Ectodermal cell (in vitro differentiated cells): ENCODE measurements around the gene PLCB4.

Experiments used
- H3K27ac ChIP-seq: 2 replicates; pipeline ENCODE4 v1.7.0; 2013; ENCODE audit warnings: mild to moderate bottlenecking, low read depth, low read length; ENCODE audit not compliant: insufficient read depth, poor library complexity, severe bottlenecking
- H3K27me3 ChIP-seq: 2 replicates; pipeline ENCODE4 v1.7.0; 2013; ENCODE audit warnings: mild to moderate bottlenecking, low read length; ENCODE audit not compliant: insufficient read depth, control insufficient read depth, poor library complexity, severe bottlenecking
- H3K36me3 ChIP-seq: one replicate; pipeline ENCODE4 v1.7.0; 2013; ENCODE audit warnings: low read length; ENCODE audit not compliant: control insufficient read depth, insufficient read depth
- H3K4me1 ChIP-seq: one replicate; pipeline ENCODE4 v1.7.0; 2013; ENCODE audit warnings: low read length; ENCODE audit not compliant: control insufficient read depth, insufficient read depth
- H3K4me3 ChIP-seq: 2 replicates; pipeline ENCODE4 v1.7.0; 2013; ENCODE audit warnings: low read depth, low read length, control low read depth; ENCODE audit not compliant: insufficient read depth
- H3K9me3 ChIP-seq: 2 replicates; pipeline ENCODE4 v1.7.0; 2013; ENCODE audit warnings: mild to moderate bottlenecking, low read length, moderate library complexity; ENCODE audit not compliant: control insufficient read depth
- WGBS, 2 experiments: methylation state at CpG; one replicate each; pipeline ENCODE4 v1.1.7; 2013; ENCODE audit warnings: missing lambda C conversion rate in 2 of 2; 5-methylcytosine and 5-hydroxymethylcytosine counted together

The PLCB4 gene

GRCh38 chr20:9334866-9335265 is 266.0 kb downstream of the PLCB4 start:
- H3K27me3 ChIP-seq = no peaks in the 10 kb centered on the region
- no peak overlapping the region for H3K4me3 ChIP-seq
- no peaks in the 10 kb centered on the region for H3K9me3 ChIP-seq
- H3K4me1 ChIP-seq = peaks cover 22% of the 10 kb centered on the region
- no peaks in the 10 kb centered on the region for H3K36me3 ChIP-seq
- 96 to 100% methylated on average over 3 of the region's 3 CpGs for WGBS, 2 experiments
- H3K27ac ChIP-seq = no peak overlapping the region

- Histone ChIP-seq H3K27ac (no peak overlapping the region), H3K36me3 (no peaks in the 10 kb centered on the region), H3K4me3 (no peak overlapping the region), H3K27me3 (no peaks in the 10 kb centered on the region), H3K9me3 (no peaks in the 10 kb centered on the region), H3K4me1 (peaks cover 4% of the 10 kb centered on the region)
These were observed 269.2 kb downstream of the PLCB4 start for GRCh38 chr20:9338101-9338500.

- no peaks in the 10 kb centered on the region for H3K36me3 ChIP-seq
- peaks cover 4% of the 10 kb centered on the region for H3K4me1 ChIP-seq
- no peak overlapping the region for H3K27ac ChIP-seq
- no peaks in the 10 kb centered on the region for H3K27me3 ChIP-seq
- no peak overlapping the region for H3K4me3 ChIP-seq
- 92 to 93% methylated on average over 2 of the region's 3 CpGs for WGBS, 2 experiments
- H3K9me3 ChIP-seq = no peaks in the 10 kb centered on the region
These were observed 270.8 kb downstream of the PLCB4 start for GRCh38 chr20:9339708-9340107.

GRCh38 chr20:9342651-9343050 is 273.8 kb downstream of the PLCB4 start:
- 100% methylated on average over 2 of the region's 2 CpGs for WGBS, 2 experiments
- Histone ChIP-seq H3K9me3 (no peaks in the 10 kb centered on the region), H3K36me3 (no peaks in the 10 kb centered on the region), H3K27me3 (no peaks in the 10 kb centered on the region), H3K27ac (no peak overlapping the region), H3K4me3 (no peak overlapping the region), H3K4me1 (no peaks in the 10 kb centered on the region)

GRCh38 chr20:9344083-9344920 is 275.4 kb downstream of the PLCB4 start:
- Histone ChIP-seq H3K4me1 (no peaks in the 10 kb centered on the region), H3K9me3 (no peaks in the 10 kb centered on the region), H3K36me3 (no peaks in the 10 kb centered on the region), H3K27ac (no peak overlapping the region), H3K4me3 (no peak overlapping the region), H3K27me3 (no peaks in the 10 kb centered on the region)
- whole genome bisulfite sequencing, 2 experiments = 91 to 93% methylated on average over 11 of the region's 11 CpGs

GRCh38 chr20:9348316-9348715 is 279.4 kb downstream of the PLCB4 start:
- H3K27ac ChIP-seq = no peak overlapping the region
- no peaks in the 10 kb centered on the region for H3K27me3 ChIP-seq
- no peaks in the 10 kb centered on the region for H3K4me1 ChIP-seq
- no peaks in the 10 kb centered on the region for H3K9me3 ChIP-seq
- no peaks in the 10 kb centered on the region for H3K36me3 ChIP-seq
- no peak overlapping the region for H3K4me3 ChIP-seq
- WGBS, 2 experiments = 92 to 98% methylated on average over 2 to 3 of the region's 3 CpGs

GRCh38 chr20:9348747-9349146 is 279.9 kb downstream of the PLCB4 start:
- Histone ChIP-seq H3K9me3 (no peaks in the 10 kb centered on the region), H3K4me3 (no peak overlapping the region), H3K36me3 (no peaks in the 10 kb centered on the region), H3K27ac (no peak overlapping the region), H3K4me1 (no peaks in the 10 kb centered on the region), H3K27me3 (no peaks in the 10 kb centered on the region)
- WGBS, 2 experiments = 90 to 94% methylated on average over 2 of the region's 2 CpGs

GRCh38 chr20:9349249-9349648 is 280.4 kb downstream of the PLCB4 start:
- Histone ChIP-seq H3K36me3 (no peaks in the 10 kb centered on the region), H3K4me1 (no peaks in the 10 kb centered on the region), H3K4me3 (no peak overlapping the region), H3K27me3 (no peaks in the 10 kb centered on the region), H3K27ac (no peak overlapping the region), H3K9me3 (no peaks in the 10 kb centered on the region)
- WGBS, 2 experiments = 91 to 100% methylated on average over 4 of the region's 4 CpGs

GRCh38 chr20:9352739-9353138 is 283.9 kb downstream of the PLCB4 start:
- Histone ChIP-seq H3K36me3 (no peaks in the 10 kb centered on the region), H3K27ac (no peak overlapping the region), H3K4me1 (no peaks in the 10 kb centered on the region), H3K4me3 (no peak overlapping the region), H3K9me3 (no peaks in the 10 kb centered on the region), H3K27me3 (no peaks in the 10 kb centered on the region)

GRCh38 chr20:9353180-9353915 is 284.5 kb downstream of the PLCB4 start:
- no peaks in the 10 kb centered on the region for H3K27me3 ChIP-seq
- H3K4me1 ChIP-seq = no peaks in the 10 kb centered on the region
- no peak overlapping the region for H3K4me3 ChIP-seq
- WGBS, 2 experiments = 87 to 91% methylated on average over 2 of the region's 2 CpGs
- no peaks in the 10 kb centered on the region for H3K36me3 ChIP-seq
- no peaks in the 10 kb centered on the region for H3K9me3 ChIP-seq
- H3K27ac ChIP-seq = no peak overlapping the region
